A204.1 (cell line): ENCODE measurements around the gene TBC1D3B.
"Not testable (repeated sequence)": the region's sequence is repeated elsewhere in the genome, so short reads cannot be mapped to it uniquely, and the experiment has no call there.

Experiments
- FAIRE-seq: peaks from 2 replicates; lab custom pipeline; 2012; peaks lifted over from hg19 to GRCh38; lab: Jason Lieb, UNC

TBC1D3B gene

DNA sequence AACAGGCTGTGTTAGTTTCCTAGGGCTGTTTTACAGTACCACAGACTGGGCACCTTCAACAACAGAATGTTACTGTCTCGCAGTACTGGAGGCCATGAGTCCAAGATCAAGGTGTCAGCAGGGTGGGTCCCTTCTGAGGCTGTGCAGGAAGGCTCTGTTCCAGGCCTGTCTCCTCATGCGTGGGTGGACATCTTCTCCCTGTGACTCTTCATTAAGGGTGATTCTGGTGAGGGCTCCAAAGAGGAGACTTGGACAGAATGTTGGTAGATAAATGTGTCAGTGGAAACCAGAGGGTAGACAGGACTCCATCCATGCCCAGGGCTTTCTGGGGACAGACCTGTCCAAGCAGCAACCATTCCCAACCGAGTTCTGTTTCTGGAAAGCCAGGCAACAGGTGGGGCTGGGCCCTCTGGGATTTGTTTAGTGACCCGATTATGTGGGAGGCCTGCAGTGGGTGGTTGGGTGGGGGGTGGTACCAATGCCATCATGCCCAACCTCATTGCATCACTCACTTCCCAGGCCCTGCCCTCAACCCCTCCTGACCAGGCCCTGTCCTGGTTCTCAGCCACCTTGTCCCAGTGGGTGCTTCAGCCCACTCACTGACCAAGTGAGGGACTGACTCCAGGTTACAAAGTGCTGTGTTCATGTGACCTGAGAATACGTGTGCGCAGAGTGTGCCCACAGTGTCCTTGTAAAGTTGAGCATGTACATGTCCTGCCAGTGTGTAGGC is 5.2 kb upstream of the TBC1D3B start:
- not testable (repeated sequence) for FAIRE-seq

DNA sequence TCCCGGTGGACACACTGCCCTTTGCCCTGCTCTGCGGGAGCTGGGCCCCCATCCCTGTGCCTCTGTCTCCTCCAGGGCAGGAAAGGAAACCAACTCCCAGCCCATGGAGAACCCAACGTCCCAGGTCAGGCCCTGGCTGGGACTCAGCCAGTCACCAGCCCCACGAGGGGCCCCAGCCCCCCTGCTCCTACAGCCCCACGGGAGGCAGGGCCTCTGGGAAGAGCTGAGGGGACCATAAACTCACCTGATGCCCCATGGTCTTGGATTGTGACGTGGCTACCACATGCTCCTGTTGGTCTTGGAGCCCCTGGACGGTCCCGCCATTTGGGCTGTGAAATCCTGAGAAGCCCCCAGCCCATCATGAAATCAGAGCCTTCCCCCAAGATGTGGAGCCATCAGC is 7.6 kb downstream of the TBC1D3B start:
- not testable (repeated sequence) for FAIRE-seq

- no peak for FAIRE-seq
These were observed 22.4 kb downstream of the TBC1D3B start for GRCh38 chr17:36153895-36154610.

DNA sequence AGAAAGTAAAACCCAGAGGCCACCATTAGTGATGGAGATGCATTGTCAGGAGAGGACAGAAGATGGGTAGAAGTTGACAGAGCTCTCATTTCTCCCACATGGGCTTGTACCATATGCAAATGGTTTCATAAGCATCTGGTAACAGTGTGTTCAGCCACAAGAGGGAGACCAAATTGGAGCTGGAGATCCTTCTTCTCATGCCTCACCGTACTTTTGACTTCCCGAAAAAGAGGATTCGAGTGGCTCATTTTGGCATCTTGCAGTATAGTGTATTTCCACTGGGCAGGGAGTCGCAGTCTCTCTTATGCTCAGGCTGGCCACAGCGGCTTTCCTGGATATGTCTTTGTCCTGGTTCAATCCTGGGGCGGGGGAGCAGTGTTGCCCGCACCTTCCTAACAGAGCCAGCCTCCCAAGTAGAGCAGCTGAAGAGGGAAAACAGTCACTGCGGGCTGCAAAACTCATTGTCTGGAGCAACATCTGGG is 23.8 kb downstream of the TBC1D3B start:
- FAIRE-seq = no peak

- FAIRE-seq = no peak
These were observed 24.4 kb downstream of the TBC1D3B start for GRCh38 chr17:36151891-36152638.

DNA sequence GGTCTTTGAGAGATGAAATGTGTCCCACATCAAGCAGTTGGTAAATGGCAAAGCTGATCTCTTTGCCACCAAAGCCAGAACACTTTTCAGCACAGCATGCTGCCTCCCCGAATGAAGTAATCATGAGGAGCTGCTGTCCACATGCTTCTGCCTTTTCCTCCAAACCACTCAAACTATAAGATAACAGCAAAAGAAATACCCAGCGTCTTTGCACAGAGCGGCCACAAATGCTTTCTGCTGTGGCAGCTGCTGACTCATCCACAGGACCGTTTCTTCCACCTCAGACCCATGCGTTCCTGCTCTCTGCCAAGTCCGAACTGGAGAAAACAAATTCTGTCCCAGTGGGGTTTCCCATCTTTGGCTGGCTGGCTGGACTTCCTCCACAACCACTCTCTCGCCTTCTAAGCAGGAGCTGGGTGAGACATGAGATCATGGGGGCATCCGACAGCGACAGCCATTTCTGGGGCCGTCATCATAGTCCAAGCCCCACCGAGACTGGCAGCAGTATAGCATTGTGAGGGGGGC is 27.1 kb downstream of the TBC1D3B start:
- no peak for FAIRE-seq

- no peak for FAIRE-seq
These were observed 27.7 kb downstream of the TBC1D3B start for GRCh38 chr17:36148559-36149295.

GRCh38 chr17:36147601-36148000 is 28.8 kb downstream of the TBC1D3B start:
- FAIRE-seq = no peak

- no peak for FAIRE-seq
These were observed 31.3 kb downstream of the TBC1D3B start for GRCh38 chr17:36144981-36145729.

GRCh38 chr17:36144014-36144413 is 32.4 kb downstream of the TBC1D3B start:
- FAIRE-seq = no peak

GRCh38 chr17:36142806-36143205 is 33.6 kb downstream of the TBC1D3B start:
- no peak for FAIRE-seq

- no peak for FAIRE-seq
These were observed 34.2 kb downstream of the TBC1D3B start for GRCh38 chr17:36142235-36142634.

GRCh38 chr17:36136439-36136838 is 40.0 kb downstream of the TBC1D3B start:
- FAIRE-seq = no peak

DNA sequence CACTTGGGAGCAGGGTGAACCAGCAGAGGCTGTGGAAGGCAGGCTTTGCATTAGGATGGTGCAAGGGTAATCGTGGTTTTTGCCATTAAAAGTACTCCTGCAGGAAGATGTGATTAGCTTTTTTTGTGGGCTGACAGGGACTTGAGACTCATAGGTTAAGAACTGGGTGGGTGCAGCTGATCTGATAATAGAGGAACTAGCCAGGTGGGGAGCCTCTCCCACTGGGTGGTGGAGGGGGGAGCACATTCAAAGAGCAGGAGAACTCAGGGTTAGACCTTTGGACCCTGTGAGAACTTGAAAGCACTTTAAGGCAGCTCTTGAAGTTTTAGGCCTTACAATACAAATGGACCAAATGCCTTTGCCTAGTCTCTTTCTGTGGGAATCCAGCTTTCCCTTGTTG is 40.4 kb downstream of the TBC1D3B start:
- FAIRE-seq = no peak

DNA sequence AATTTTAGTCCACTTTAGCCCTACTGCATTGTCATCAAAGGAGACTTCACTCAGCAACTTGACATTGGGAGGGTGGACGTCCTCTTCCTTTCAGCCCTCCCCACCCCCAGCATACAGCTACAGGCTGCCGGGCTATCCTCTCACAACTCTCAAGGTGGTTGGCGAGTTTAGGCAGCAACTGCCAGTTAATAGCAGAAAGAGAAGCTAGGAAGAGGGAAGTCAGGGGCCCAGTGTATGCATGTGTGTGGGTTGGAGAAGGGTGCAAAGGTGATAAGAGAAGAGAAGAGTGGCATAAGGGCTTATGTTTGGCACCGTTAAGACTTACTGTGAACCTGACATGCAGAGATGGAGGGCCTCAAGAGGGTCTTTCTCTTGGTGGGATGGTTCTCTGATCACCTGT is 41.0 kb downstream of the TBC1D3B start:
- no peak for FAIRE-seq

GRCh38 chr17:36133602-36134236 is 42.7 kb downstream of the TBC1D3B start:
- no peak for FAIRE-seq

GRCh38 chr17:36132421-36132831 is 44.0 kb downstream of the TBC1D3B start:
- FAIRE-seq = no peak

- FAIRE-seq = no peak
These were observed 44.5 kb downstream of the TBC1D3B start for GRCh38 chr17:36131931-36132330.

GRCh38 chr17:36131421-36131820 is 45.0 kb downstream of the TBC1D3B start:
- FAIRE-seq = no peak

DNA sequence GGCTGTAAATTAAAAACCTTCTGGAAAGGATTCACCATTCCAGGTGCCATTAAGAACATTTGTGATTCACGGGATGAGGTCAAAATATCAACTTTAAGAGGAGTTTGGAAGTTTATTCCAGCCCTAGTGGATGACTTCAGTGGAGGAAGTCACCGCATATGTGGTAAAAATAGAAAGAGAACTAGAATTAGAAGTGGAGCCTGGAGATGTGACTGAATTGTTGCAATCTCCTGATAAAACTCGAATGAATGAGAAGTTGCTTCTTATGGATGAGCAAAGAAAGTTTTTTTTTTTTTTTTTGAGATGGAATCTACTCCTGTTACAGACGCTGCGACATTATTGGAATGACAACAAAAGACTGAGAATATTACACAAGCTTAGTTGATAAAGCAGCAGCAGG is 46.1 kb downstream of the TBC1D3B start:
- no peak for FAIRE-seq

- FAIRE-seq = no peak
These were observed 46.8 kb downstream of the TBC1D3B start for GRCh38 chr17:36129616-36130015.
